Adipocyte (in vitro differentiated cells): ENCODE data around the gene CCND3.
A peak's percentile ranks its signal among the peaks of the same experiment; 100 is the strongest.

Experiments used
- DNase-seq: peaks from one replicate; pipeline ENCODE4 v3.0.0-alpha.2; 2015; ENCODE audit warnings: low read depth
- H3K27me3 ChIP-seq: replicated peaks from 2 replicates; pipeline ENCODE4 v1.7.0; 2013; ENCODE audit warnings: mild to moderate bottlenecking, low read length, moderate library complexity; ENCODE audit not compliant: control insufficient read depth, insufficient read depth
- H3K36me3 ChIP-seq: 2 replicates; pipeline ENCODE4 v1.7.0; 2013; ENCODE audit warnings: low read length, mild to moderate bottlenecking, moderate library complexity; ENCODE audit not compliant: control insufficient read depth, insufficient read depth, severe bottlenecking
- H3K4me1 ChIP-seq: 2 replicates; pipeline ENCODE4 v1.7.0; 2013; ENCODE audit warnings: mild to moderate bottlenecking, low read length, moderate library complexity; ENCODE audit not compliant: control insufficient read depth, insufficient read depth
- H3K4me3 ChIP-seq: 2 replicates; pipeline ENCODE4 v1.7.0; 2013; ENCODE audit warnings: mild to moderate bottlenecking, low read length, moderate library complexity
- H3K9ac ChIP-seq: 2 replicates; pipeline ENCODE4 v1.7.0; 2013; ENCODE audit warnings: mild to moderate bottlenecking, low read length, moderate library complexity
- H3K9me3 ChIP-seq: 2 replicates; pipeline ENCODE4 v1.7.0; 2013; ENCODE audit warnings: mild to moderate bottlenecking, low read length, moderate library complexity; ENCODE audit not compliant: control insufficient read depth

Gene CCND3

GRCh38 chr6:41917528-41917927 is 24.1 kb downstream of the CCND3 start:
- DNase-seq, result peak; percentile 94
- Histone ChIP-seq H3K9ac (peak overlapping the region; percentile 48), H3K27me3 (no peaks in the 10 kb centered on the region), H3K4me1 (peaks cover 32% of the 10 kb centered on the region), H3K9me3 (no peaks in the 10 kb centered on the region), H3K36me3 (peaks cover 23% of the 10 kb centered on the region), H3K4me3 (peak overlapping the region; percentile 33)

GRCh38 chr6:41914869-41915530 is 26.6 kb downstream of the CCND3 start:
- Histone ChIP-seq H3K4me3 (no peak overlapping the region), H3K9me3 (no peaks in the 10 kb centered on the region), H3K4me1 (peaks cover 21% of the 10 kb centered on the region), H3K27me3 (no peaks in the 10 kb centered on the region), H3K9ac (no peak overlapping the region), H3K36me3 (peaks cover 31% of the 10 kb centered on the region)
- DNase-seq, result no peak

DNA sequence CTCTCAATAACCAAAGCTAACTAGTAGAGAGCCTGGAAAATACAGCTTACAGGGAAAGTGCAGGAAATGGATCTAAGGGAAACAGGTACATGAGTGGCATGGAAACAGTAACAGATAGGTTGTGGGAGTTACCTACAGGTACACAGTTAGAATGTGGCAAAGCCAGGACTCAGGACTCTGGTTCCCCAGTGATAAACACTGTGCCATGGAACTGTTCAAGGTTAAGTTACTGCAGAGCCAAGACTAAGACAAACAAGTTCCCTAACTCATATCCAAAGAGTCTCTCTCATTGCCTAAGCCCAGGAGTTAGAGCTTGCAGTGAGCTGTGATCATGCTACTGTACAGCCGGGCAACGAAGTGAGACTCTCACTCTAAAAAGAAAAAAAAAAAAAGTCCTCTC is 27.3 kb downstream of the CCND3 start:
- DNase-seq, result no peak
- Histone ChIP-seq H3K36me3 (peaks cover 32% of the 10 kb centered on the region), H3K4me1 (peaks cover 15% of the 10 kb centered on the region), H3K9ac (no peak overlapping the region), H3K9me3 (no peaks in the 10 kb centered on the region), H3K4me3 (no peak overlapping the region), H3K27me3 (no peaks in the 10 kb centered on the region)

- Histone ChIP-seq H3K36me3 (peaks cover 66% of the 10 kb centered on the region), H3K27me3 (no peaks in the 10 kb centered on the region), H3K9me3 (no peaks in the 10 kb centered on the region)
These were observed 31.9 kb downstream of the CCND3 start for GRCh38 chr6:41909727-41910126.

DNA sequence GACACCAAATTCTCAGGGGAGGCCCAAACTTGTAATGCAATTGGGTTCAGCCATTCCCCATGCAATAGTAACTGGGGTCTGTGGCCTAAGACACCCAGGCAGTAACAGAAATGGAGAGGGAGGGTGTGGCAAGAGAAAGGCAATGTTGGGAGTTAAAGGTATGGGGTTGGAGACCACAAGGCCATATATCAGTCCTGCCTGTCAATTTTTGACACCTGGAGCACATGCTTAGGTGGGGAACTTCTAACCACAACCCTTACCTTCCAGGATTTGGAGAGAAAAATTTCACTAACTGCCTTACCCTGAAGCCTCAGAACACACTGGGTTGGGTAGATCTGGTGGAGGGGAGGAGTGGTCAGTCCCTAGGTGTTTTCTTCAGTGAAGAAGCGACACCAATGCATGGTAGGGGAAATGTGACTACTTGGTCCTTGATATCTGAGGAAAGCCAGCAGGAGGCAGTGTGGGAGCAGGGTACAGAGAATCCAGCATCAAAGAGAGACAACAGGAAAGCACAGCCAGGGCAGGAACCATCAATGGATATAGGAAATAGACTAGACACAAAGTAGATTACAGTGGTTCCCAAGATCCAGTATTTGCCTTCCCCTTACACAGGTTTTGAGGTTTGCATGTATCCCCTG is 39.6 kb downstream of the CCND3 start:
- Histone ChIP-seq H3K27me3 (no peaks in the 10 kb centered on the region), H3K4me3 (no peak overlapping the region), H3K36me3 (peaks cover 40% of the 10 kb centered on the region), H3K9me3 (no peaks in the 10 kb centered on the region), H3K9ac (no peak overlapping the region), H3K4me1 (peaks cover 9% of the 10 kb centered on the region)
- no peak for DNase-seq

More at GRCh38 chr6:41909727-41910126, 31.9 kb downstream of the CCND3 start:
- DNase-seq, result no peak
- Histone ChIP-seq H3K4me1 (no peaks in the 10 kb centered on the region), H3K4me3 (no peak overlapping the region), H3K9ac (no peak overlapping the region)

GRCh38 chr6:41900861-41901260 is 40.7 kb downstream of the CCND3 start:
- H3K9ac ChIP-seq, result no peak overlapping the region
- peaks cover 28% of the 10 kb centered on the region for H3K36me3 ChIP-seq
- no peak overlapping the region for H3K4me3 ChIP-seq
- H3K27me3 ChIP-seq, result no peaks in the 10 kb centered on the region
- DNase-seq, result no peak
- H3K4me1 ChIP-seq, result peaks cover 17% of the 10 kb centered on the region
- H3K9me3 ChIP-seq, result no peaks in the 10 kb centered on the region

DNA sequence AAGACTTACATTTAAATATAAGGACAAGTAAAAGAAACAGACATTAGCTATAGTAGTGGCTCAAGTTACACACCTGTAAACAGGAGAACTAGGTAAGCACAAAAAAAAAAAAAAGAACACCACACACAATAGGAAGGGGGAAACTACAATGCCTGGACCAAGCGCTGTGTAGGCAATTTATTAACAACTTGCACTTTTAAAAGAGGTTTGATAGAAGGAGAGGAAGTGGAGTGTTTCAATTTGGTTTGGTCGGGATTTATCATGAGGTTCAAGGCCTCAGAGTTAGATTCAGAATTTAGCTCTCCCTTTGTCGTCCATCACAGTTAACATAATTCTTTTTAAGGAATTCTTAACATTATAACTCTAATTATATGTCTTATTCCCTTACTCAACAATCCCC is 45.3 kb downstream of the CCND3 start:
- H3K4me3 ChIP-seq, result peak overlapping the region; percentile 87
- H3K9me3 ChIP-seq, result no peaks in the 10 kb centered on the region
- H3K27me3 ChIP-seq, result no peaks in the 10 kb centered on the region
- H3K4me1 ChIP-seq, result peaks cover 24% of the 10 kb centered on the region
- DNase-seq, result no peak
- peak overlapping the region; percentile 88 for H3K9ac ChIP-seq
- H3K36me3 ChIP-seq, result peaks cover 6% of the 10 kb centered on the region

DNA sequence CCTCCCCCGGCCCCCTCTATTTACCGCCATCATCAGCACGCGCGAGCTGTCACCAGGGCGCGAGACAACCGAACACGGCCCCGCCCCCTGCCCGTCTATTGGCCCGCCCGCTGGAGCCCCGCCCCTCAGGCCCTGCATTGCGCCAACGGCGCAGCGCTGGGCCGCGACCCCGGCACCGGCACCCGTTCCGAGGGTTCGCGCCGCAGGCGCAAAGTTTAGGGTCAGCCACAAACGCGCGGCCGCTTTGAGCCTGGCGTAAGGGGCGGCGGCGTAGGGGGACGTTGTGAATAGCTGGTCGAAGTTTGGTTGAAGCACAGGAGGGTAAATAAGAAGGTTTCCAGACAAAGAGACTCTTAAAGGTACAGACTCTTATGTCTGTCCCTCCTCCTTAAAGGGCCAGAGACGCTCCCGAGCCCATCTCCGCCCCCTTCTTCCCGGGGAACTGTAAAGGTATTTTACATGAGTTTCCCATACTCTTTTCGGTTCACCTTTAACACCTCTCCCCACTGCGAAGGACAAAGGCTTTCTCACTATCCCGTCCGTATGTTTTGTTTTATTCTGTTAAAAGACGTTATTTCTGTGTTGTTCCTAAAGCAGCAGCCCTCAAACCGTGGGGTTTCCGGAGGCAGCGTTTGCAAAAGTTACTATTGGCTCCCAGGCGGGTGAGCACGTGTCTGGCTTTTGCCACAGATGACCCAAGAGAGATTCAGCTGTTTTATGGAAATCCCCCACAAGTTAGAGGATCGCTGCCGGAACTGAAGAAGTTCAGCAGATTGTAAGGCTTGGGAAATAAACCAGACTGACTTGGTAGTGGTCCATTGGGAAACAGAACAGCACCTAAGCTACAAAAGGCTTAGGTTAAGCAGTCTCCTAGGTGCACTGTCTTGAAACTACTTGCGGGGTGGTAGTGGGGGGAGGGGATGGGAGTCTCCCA is 46.0 kb downstream of the CCND3 start, which contains the start of gene USP49:
Gene USP49, minus strand, starts transcription at position 76 of the 934 bp plus-strand sequence. CDS start 88,392 bp downstream, outside the sequence.
- Histone ChIP-seq H3K9me3 (no peaks in the 10 kb centered on the region), H3K4me3 (peak within 1 kb of the TSS; percentile 92), H3K4me1 (peaks cover 24% of the 10 kb centered on the region), H3K9ac (peak within 1 kb of the TSS; percentile 88), H3K27me3 (no peaks in the 10 kb centered on the region), H3K36me3 (peaks cover 6% of the 10 kb centered on the region)
- peak; percentile 97 for DNase-seq

DNA sequence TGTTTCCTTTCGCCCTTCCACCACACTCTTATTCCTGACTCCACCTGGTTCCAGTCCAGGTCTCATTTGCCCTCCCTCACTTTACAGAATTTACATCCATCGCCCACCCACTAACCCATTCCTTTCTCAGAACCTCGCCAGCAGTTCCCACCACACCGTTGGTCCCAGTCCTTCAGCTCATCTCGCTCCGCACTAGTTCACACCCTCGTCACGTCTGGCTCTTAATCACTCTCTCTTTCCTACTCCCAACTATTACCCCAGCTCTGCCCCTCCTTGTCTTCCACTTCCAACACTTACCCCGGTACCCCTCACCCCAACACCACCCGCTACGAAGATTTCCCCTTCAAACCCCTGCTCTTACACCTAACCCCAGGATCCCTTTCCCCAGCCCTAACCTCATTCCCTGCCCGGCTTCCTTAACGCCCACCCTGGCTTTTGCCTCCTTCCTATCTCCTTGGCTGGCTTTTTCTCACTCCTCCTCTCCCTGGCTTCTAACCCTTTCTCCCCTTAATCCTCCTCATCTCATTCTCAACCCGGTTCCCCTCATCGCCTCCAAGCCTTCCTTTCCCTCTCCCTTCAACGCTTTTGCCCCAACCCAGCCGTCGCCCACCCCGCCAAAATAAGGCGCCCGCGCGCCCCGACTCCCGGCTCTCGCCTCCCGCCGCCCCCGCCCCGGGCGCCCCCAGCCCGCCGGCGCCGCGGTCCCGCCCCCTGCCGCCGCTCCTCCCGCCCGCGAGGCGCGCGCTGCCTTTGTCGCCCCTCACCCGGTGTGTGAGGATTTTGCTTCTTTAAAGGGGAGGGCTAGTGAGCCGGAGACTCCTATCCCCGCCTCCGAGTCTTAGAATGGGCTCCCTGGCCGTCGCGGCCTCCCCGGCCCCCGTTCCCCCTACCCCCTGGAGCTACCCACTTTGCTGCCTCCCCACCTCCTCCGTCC is 47.0 kb downstream of the CCND3 start:
- peaks cover 24% of the 10 kb centered on the region for H3K4me1 ChIP-seq
- DNase-seq, result peak; percentile 28
- H3K9ac ChIP-seq, result peak overlapping the region; percentile 85
- no peaks in the 10 kb centered on the region for H3K27me3 ChIP-seq
- no peaks in the 10 kb centered on the region for H3K9me3 ChIP-seq
- H3K36me3 ChIP-seq, result peaks cover 6% of the 10 kb centered on the region
- H3K4me3 ChIP-seq, result peak overlapping the region; percentile 92

DNA sequence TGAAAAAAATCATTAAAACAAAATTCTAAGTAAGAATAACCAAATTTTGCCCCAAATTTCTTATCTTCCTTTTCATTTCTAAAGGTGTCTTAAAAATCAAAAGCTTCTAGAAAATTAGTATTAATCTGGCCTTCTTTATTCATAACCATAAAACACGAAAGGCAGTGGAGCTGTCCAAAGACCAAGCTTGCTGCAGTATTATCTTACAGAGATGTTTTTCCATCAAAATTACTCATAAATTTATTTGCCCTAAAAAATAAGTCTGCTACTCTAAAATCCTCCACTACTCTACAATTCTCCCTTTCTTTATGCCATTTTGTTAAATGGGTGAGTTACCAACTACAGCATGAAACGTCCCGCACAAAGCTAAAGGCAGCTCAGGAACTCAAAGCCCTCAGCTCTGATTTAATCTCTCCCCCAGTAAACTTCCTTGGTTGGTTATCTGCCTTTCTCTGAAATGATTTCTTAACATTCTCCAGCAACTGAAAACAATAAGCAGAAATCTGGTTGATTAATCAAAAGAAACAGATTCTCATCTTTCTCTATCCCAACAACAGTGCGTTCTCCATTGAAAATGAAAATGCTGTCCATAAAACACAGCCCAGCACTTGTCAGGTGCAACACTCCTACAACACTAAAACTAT is 48.6 kb downstream of the CCND3 start:
- peak; percentile 13 for DNase-seq
- Histone ChIP-seq H3K4me1 (peaks cover 24% of the 10 kb centered on the region), H3K9ac (no peak overlapping the region), H3K27me3 (no peaks in the 10 kb centered on the region), H3K9me3 (no peaks in the 10 kb centered on the region), H3K4me3 (peak overlapping the region; percentile 92), H3K36me3 (no peaks in the 10 kb centered on the region)
